ENCODE measurements around the gene NLRC3. TPM values are rescaled to one million over a fixed set of nuclear protein-coding genes. Genes with fewer than 3 reads are reported as not detected.

Gene NLRC3
- total RNA-seq, 1 experiment from 2014 or later = 0.26 TPM

DNA sequence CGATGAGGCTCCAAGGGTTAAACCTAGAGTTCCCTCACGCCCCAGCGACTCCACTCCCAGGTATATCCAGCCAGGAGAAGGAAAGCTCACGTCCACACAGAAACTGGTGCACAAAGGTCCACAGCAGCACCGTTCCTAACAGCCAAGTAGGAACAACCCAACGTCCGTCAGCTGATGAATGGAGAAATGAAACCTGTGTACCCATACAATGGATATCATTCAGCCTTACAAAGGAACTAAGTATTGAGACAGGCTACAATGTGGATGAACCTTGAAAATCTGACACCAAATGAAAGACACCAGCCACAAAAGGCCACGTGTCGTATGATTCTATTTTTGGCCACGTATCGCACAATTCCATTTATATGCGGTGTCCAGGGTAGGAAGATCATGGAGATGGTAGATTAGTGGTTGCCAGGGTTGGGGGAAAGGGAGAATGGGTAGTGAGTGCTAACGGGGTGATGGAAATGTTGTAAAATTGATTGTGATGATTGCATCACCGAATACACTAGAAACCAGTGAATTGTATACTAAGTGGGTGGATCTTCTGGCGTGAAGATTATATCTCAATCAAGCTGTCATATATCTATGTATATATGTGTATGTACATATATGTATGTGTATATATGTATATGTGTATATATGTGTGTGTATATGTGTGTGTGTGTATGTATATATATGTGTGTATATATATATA, 30.1 kb downstream of the NLRC3 start:
- peaks cover 5% of the 10 kb centered on the region for H3K4me1 Mint-ChIP-seq
- TF ChIP-seq, protein P1, sequence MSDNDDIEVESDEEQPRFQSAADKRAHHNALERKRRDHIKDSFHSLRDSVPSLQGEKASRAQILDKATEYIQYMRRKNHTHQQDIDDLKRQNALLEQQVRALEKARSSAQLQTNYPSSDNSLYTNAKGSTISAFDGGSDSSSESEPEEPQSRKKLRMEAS (CRISPR knock-in tag; IDR thresholded peaks at IDR 0.05) = no peak
- TF ChIP-seq E2F4 (CRISPR knock-in tag; IDR thresholded peaks at IDR 0.05; ENCODE audit: borderline replicate concordance, low read depth) (no peak), ELF4 (CRISPR knock-in tag; IDR thresholded peaks at IDR 0.05; ENCODE audit: low read depth) (no peak), NFE2L1 (CRISPR knock-in tag; IDR thresholded peaks at IDR 0.05) (no peak), ATF1 (CRISPR knock-in tag; IDR thresholded peaks at IDR 0.05) (no peak), ZNF423 (CRISPR knock-in tag; IDR thresholded peaks at IDR 0.05) (no peak), ARID4B (CRISPR knock-in tag; IDR thresholded peaks at IDR 0.05; ENCODE audit: borderline replicate concordance) (no peak), E2F5 (CRISPR knock-in tag; IDR thresholded peaks at IDR 0.05) (no peak), ZBTB43 (CRISPR knock-in tag; IDR thresholded peaks at IDR 0.05) (no peak), KAT7 (CRISPR knock-in tag; IDR thresholded peaks at IDR 0.05; ENCODE audit: borderline replicate concordance) (no peak), ZNF317 (CRISPR knock-in tag; IDR thresholded peaks at IDR 0.05; ENCODE audit: borderline replicate concordance, low read depth) (no peak), STAT6 (CRISPR knock-in tag; conservative IDR thresholded peaks at IDR 0.05; ENCODE audit: low read depth) (no peak), ZNF416 (CRISPR knock-in tag; IDR thresholded peaks at IDR 0.05) (no peak), NR3C1 (CRISPR knock-in tag; conservative IDR thresholded peaks at IDR 0.05; ENCODE audit: low read depth) (no peak), AR (CRISPR knock-in tag; IDR thresholded peaks at IDR 0.05) (no peak), FOXK1 (CRISPR knock-in tag; IDR thresholded peaks at IDR 0.05) (no peak)
- TF ChIP-seq, protein P2, sequence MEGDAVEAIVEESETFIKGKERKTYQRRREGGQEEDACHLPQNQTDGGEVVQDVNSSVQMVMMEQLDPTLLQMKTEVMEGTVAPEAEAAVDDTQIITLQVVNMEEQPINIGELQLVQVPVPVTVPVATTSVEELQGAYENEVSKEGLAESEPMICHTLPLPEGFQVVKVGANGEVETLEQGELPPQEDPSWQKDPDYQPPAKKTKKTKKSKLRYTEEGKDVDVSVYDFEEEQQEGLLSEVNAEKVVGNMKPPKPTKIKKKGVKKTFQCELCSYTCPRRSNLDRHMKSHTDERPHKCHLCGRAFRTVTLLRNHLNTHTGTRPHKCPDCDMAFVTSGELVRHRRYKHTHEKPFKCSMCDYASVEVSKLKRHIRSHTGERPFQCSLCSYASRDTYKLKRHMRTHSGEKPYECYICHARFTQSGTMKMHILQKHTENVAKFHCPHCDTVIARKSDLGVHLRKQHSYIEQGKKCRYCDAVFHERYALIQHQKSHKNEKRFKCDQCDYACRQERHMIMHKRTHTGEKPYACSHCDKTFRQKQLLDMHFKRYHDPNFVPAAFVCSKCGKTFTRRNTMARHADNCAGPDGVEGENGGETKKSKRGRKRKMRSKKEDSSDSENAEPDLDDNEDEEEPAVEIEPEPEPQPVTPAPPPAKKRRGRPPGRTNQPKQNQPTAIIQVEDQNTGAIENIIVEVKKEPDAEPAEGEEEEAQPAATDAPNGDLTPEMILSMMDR (IDR thresholded peaks at IDR 0.05) = no peak

More for the DNA sequence above, 30.1 kb downstream of the NLRC3 start:
- H3K4me3 Mint-ChIP-seq = no peak overlapping the region
- POLR2A ChIA-PET = no interaction called here
- H3K27ac Mint-ChIP-seq = no peak overlapping the region
- H3K27me3 Mint-ChIP-seq (ENCODE audit: low read depth) = peaks cover 24% of the 10 kb centered on the region
- ATAC-seq (no peak), DNase-seq (ENCODE audit: low spot score) (no peak)
- no peaks in the 10 kb centered on the region for H3K36me3 Mint-ChIP-seq
- CTCF ChIA-PET = interaction anchor here (0.5 kb wide), 1 partner anchor 81 kb away, joined by 3 read pairs; no protein-coding TSS in a partner anchor
- H3K9me3 Mint-ChIP-seq = peaks cover 15% of the 10 kb centered on the region
